GM18951 (cell line): Measurements from ENCODE around the gene TIMP2.
"Not testable (repeated sequence)": the region's sequence is repeated elsewhere in the genome, so short reads cannot be mapped to it uniquely, and the experiment has no call there.

Experiments used
- POLR2A ChIP-seq: IDR thresholded peaks from 4 replicates; pipeline ENCODE4 v1.6.1; 2011; ENCODE audit warnings: mild to moderate bottlenecking; ENCODE audit not compliant: insufficient read length, insufficient read depth; ENCODE audit errors: extremely low read depth
- in situ Hi-C: fragments of 300-500 bp; cut with MboI; formaldehyde crosslinking; loops from one replicate; pipeline ENCODE4 v1.12.0; 2022; ENCODE audit warnings: low sequenced_read_pairs, mixed read lengths, inconsistent platforms; ENCODE audit not compliant: unreplicated experiment

The TIMP2 gene

DNA sequence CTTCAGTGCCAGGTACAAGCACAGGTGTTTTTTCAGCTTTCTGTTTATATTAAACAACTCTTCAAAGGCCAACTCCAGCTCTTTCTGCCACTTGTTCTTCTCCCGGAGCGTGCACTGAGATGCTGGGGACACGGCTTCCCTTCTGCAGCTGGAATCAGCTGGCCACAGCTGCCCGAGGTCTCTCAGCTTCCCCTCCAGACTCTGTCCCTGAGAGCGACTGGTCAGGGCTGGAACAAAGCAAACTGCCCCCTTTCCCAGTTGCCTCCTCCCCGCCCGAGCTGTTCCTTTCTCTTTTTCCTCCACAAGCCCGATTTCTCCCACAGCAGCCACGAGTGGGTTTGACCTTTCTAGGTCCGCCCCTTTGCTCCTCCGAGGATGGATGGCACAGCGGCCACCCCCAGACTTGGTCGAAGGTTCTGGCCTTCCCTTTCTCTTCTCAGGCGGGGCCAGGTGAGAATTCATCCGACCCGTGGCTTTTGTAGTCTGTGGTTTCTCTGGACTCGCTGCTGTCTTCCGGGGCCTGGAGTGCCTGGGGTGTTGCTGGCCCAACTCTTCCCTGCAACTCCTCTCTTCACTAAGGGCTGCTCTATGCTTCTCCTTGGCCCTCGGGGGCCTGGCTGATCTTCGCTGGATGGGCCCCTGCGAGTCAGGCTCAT, 33.7 kb downstream of the TIMP2 start:
- no peak for TF ChIP-seq POLR2A
- in situ Hi-C loops, result no loop called here

- in situ Hi-C loops, result no loop called here
These were observed 34.7 kb downstream of the TIMP2 start for GRCh38 chr17:78890498-78890897.

DNA sequence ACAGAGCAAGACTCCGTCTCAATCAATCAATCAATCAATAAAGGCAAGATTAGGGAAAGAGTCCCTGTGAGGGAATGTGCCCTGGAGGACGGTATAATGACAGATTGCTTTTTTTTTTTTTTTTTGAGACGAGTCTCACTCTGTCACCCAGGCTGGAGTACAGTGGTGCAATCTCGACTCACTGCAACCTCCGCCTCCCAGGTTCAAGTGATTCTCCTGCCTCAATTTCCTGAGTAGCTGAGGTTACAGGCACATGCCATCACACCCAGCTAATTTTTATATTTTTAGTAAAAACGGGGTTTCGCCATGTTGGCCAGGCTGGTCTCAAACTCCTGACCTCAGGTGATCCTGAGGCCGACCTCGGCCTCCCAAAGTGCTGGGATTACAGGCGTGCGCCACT, 35.1 kb downstream of the TIMP2 start:
- in situ Hi-C loops, result not testable (repeated sequence)

More at GRCh38 chr17:78890498-78890897, 34.7 kb downstream of the TIMP2 start:
- TF ChIP-seq POLR2A, result no peak

DNA sequence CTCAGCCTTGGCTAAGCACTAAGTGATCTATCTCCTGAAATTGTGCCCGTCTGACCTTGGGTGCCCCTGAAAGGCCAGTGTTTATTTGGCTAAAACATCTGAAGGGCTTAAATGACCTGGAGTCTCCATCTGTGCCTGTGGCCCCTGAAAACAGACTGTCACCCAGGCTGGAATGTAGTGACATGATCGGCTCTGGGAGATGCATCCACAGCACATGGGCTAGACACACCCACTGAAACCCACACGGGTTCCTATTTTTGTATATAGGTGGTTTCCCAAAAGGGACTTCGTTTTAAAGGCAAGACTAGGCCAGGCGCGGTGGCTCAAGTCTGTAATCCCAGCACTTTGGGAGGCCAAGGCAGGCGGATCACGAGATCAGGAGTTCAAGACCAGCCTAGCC, 35.7 kb downstream of the TIMP2 start:
- TF ChIP-seq POLR2A, result no peak

DNA sequence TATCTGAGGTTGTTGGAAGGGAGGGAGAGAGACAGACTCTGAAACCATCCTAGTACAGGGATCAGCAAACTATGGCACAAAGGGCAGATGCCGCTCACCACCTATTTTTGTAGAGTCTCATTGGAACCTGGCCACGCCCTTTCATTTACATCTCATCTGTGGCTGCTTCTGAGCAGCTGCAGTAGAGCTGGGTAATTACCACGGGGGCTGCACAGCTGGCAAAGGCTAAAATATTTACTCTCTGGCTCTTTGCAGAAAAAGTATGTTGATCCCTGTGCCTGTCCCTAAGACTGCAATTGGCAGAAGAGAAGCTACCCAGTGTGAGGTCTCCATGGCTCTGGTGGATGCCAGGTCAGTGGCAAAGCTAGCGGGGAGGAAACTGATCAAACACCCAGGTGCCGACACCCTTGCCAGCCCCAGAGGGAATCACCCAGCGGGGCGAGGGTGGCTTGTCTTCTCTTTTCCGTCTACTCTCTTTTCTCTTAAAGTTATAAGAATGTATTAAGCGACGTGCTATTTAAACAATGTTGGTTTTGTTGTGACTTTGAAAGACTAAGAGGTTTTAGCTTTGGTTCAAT, 36.2 kb downstream of the TIMP2 start:
- in situ Hi-C loops, result no loop called here
- no peak for TF ChIP-seq POLR2A

More for the DNA sequence above, 35.7 kb downstream of the TIMP2 start:
- in situ Hi-C loops, result no loop called here

- in situ Hi-C loops, result no loop called here
These were observed 38.2 kb downstream of the TIMP2 start for GRCh38 chr17:78886954-78887353.

DNA sequence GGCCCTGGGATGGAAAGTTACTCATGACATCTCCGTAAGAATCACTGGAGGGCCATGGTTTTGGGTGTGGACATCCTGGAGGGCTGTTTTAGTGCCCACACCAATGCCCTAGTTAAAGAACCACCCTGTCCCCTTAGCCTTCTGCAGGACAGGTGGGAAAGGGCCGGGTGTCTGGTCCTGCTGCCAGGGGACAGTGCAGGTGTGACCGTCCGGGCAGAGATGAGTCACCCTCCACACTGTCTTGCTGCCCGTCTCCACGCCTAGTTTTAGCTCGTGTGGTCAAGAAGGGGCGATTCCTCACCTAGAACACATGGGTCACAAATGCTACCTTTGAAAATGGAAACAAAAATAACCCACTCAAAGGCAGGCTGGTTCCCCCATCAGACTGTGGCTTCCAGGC, 39.2 kb downstream of the TIMP2 start:
- in situ Hi-C loops, result no loop called here
- TF ChIP-seq POLR2A, result no peak

More at GRCh38 chr17:78886954-78887353, 38.2 kb downstream of the TIMP2 start:
- TF ChIP-seq POLR2A, result no peak

- no peak for TF ChIP-seq POLR2A
- in situ Hi-C loops, result no loop called here
These were observed 40.1 kb downstream of the TIMP2 start for GRCh38 chr17:78884876-78885667.

- TF ChIP-seq POLR2A, result no peak
- in situ Hi-C loops, result no loop called here
These were observed 40.9 kb downstream of the TIMP2 start for GRCh38 chr17:78884148-78884825.

DNA sequence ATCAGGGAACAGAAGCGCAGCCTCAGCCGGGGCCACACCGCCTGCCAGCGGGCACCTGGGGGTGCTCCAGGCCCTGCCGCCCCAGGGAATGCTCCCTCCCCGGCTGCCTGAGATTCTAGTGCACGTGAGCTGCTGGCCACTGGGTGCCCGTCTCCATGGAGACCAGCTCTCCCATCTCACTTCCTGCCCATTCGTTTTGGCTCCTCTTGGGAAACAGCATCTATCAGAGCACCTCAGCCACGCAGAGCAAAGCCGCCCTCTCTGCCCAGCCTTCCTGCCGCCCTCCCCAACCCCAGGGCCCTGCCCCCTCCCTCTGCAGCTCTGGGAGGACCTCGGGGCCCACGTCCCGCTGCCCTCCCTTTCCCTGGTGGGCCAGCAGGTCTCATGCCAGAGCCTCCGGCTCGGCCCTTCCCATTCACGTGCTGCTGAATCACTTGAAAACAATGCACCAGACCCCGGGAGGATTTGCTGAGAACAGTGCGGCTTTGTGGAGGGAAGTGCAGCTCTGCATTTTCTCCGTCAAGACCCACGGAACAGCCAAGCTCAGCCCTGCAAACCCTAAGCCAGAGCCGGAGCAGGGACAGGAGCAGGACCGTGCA, 41.6 kb downstream of the TIMP2 start:
- TF ChIP-seq POLR2A, result no peak

DNA sequence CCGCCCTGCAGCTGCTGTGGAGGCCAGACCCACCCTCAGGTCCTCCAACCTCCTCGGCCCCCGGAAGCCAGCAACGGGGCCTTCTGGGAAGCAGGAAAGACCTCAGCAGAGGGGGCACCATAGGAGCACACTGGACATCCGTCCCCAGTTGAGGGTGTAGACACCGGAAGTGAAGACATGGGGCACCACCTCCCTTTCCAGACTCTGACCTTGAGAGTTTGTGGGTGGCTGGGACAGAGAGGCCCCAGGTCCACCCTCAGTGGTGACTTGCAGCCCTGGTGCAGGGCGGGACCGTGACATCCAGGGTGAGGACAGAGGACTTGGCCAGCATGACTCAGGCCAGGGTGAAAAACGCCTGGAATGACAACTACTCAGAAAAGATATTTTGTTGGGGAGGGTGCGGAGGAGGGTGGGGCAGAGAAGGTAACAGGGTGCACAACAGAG, 42.1 kb downstream of the TIMP2 start:
- in situ Hi-C loops, result no loop called here
- no peak for TF ChIP-seq POLR2A

More for the DNA sequence above, 41.6 kb downstream of the TIMP2 start:
- in situ Hi-C loops, result no loop called here

DNA sequence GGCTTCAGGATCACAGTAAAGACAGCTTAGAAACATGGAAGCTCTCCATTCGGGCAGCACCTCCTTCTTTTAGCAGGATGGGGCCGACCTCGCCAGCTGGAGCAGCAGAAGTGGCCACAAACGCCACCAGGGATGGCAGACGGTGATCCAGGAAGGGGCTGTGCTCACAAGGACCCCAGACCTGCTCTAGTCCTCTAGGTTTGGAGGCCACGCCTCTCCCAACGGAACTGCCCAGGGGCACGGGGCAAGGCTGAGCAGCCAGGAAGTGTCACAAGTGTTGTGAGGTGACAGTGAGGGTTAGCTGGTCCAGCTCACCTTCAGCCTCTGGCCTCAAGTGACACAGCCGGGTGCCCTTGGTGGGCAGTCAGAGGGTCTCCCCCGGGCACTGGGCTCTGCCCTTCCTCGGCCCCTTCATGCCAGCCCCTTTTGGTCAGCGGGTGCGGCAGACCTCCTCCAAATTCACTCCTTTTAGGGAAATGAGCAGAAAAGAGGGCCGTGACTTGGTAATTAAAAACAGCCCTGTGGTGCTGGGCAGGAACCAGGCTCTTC, 42.6 kb downstream of the TIMP2 start:
- in situ Hi-C loops, result no loop called here
- TF ChIP-seq POLR2A, result no peak
